Cardiac fibroblast (primary cell): Measurements from ENCODE around the gene PRR35.

ENCODE experiments used
- DNase-seq, 2 donors: peaks; one replicate each; pipeline versions ENCODE4 v3.0.0 to v3.0.0-alpha.2; 2010; ENCODE audit warnings: low read depth in 2 of 2
- H3K4me3 ChIP-seq, 2 donors: replicated peaks in 1 of 2; 1 replicate in 1 of 2; 2 replicates in 1 of 2; pipeline ENCODE4 v1.5.1; 2011; ENCODE audit warnings: low read depth in 2 of 2, low read length in 2 of 2, mild to moderate bottlenecking in 2 of 2, moderate library complexity in 1 of 2
- CTCF ChIP-seq: IDR thresholded peaks from one replicate; pipeline ENCODE4 v1.5.1; 2011; ENCODE audit warnings: low read depth, mild to moderate bottlenecking, low read length, inconsistent platforms

Gene PRR35

GRCh38 chr16:560204-560700 lies at the start of gene PRR35:
TSS of gene PRR35 (plus strand) at chr16:560394. CDS start at chr16:563295, 2,901 bp downstream.
- TF ChIP-seq CTCF, result no peak
- no peak within 1 kb of the TSS for H3K4me3 ChIP-seq
- DNase-seq, result no peak

- no peak overlapping the region for H3K4me3 ChIP-seq
- TF ChIP-seq CTCF, result no peak
- no peak for DNase-seq
These were observed 47.4 kb upstream of the PRR35 start for GRCh38 chr16:512802-513201.

GRCh38 chr16:513950-514349 lies 46.2 kb upstream of the PRR35 start:
- H3K4me3 ChIP-seq, result no peak overlapping the region
- no peak for DNase-seq
- TF ChIP-seq CTCF, result no peak

- TF ChIP-seq CTCF, result no peak
- DNase-seq, result no peak
- no peak overlapping the region for H3K4me3 ChIP-seq
These were observed 44.8 kb upstream of the PRR35 start for GRCh38 chr16:515175-515938.

GRCh38 chr16:515939-516226 lies 44.3 kb upstream of the PRR35 start:
- TF ChIP-seq CTCF, result no peak
- no peak overlapping the region for H3K4me3 ChIP-seq
- DNase-seq, result no peak

GRCh38 chr16:516301-516700 lies 43.9 kb upstream of the PRR35 start:
- no peak overlapping the region for H3K4me3 ChIP-seq
- DNase-seq, result no peak
- no peak for TF ChIP-seq CTCF

- TF ChIP-seq CTCF, result no peak
- DNase-seq, result no peak
- no peak overlapping the region for H3K4me3 ChIP-seq
These were observed 41.3 kb upstream of the PRR35 start for GRCh38 chr16:518858-519257.
